ENCODE results near the gene DDX6. TPM values are rescaled to one million over a fixed set of nuclear protein-coding genes. Genes with fewer than 3 reads are reported as not detected.
"Not testable (repeated sequence)": the region's sequence is repeated elsewhere in the genome, so short reads cannot be mapped to it uniquely, and the experiment has no call there.

DDX6 gene
- total RNA-seq, 2 donors from 2014 or later = 71.9 to 124 TPM

DNA sequence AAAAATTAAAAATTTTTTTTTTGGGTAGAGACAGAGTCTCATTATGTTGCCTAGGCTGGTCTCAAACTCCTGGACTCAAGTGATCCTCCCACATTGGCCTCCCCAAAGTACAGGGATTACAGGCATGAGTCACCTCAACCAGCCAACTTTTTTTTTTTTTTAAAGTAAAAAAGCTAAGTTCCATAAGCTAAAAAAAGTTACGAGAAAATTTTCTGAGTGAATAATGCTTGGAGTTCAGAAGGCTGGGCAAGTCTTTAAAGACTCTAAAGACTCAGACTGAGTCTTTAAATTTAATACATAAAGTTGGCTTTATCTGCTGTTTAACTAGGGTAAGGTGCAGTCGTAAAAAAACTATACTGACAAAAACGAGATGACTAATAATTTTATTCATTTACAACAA is 5.6 kb downstream of the DDX6 start:
- Histone ChIP-seq H3K27ac (peak overlapping the region in 1 of 2 donors; percentile 10), H3K9me3 (no peaks in the 10 kb centered on the region), H3K27me3 (no peaks in the 10 kb centered on the region), H3K36me3 (peaks cover 37% of the 10 kb centered on the region), H3K4me1 (peaks cover 0 to 61% of the 10 kb centered on the region in 2 donors), H3K4me3 (no peak overlapping the region)
- TF ChIP-seq, protein P1, sequence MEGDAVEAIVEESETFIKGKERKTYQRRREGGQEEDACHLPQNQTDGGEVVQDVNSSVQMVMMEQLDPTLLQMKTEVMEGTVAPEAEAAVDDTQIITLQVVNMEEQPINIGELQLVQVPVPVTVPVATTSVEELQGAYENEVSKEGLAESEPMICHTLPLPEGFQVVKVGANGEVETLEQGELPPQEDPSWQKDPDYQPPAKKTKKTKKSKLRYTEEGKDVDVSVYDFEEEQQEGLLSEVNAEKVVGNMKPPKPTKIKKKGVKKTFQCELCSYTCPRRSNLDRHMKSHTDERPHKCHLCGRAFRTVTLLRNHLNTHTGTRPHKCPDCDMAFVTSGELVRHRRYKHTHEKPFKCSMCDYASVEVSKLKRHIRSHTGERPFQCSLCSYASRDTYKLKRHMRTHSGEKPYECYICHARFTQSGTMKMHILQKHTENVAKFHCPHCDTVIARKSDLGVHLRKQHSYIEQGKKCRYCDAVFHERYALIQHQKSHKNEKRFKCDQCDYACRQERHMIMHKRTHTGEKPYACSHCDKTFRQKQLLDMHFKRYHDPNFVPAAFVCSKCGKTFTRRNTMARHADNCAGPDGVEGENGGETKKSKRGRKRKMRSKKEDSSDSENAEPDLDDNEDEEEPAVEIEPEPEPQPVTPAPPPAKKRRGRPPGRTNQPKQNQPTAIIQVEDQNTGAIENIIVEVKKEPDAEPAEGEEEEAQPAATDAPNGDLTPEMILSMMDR (IDR thresholded peaks at IDR 0.05) = no peak
- no peak for DNase-seq (ENCODE audit: low spot score)

DNA sequence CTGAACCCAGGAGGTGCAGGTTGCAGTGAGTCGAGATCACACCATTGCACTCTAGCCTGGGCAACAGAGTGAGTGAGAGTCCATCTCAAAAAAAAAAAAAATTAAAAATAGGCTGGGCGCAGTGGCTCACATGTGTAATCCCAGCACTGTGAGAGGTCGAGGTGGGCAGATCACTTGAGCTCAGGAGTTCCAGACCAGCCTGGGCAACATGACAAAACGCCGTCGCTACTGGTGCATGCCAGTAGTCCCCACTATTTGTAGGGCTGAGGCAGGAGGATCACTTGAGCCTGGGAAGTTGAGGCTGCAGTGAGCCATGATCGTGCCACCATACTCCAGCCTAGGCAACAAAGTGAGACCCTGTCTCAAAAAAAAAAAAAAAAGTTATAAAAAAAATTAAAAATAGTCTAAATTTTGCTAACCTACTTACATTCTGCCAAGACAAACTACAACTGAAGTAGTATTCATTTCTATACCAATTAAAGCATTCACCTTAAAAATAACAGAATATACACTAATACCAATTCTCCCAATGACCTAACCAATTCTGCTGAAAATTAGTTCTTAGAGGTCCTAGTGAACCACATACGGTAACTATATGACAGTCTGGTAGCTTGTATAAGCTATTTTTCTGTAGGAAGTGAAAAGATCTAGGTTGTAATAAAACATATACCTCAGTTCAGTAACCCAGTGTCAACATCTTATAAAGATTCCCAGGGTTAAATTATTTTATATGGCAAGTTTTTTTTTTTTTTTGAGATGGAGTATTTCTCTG is 7.1 kb downstream of the DDX6 start:
- no peak for DNase-seq (ENCODE audit: low spot score)
- no peaks in the 10 kb centered on the region for H3K9me3 ChIP-seq
- TF ChIP-seq, protein P1 (IDR thresholded peaks at IDR 0.05) = no peak
- H3K36me3 ChIP-seq = peaks cover 52% of the 10 kb centered on the region
- H3K27me3 ChIP-seq = no peaks in the 10 kb centered on the region
- peak overlapping the region in 1 of 2 donors; percentile 17 for H3K27ac ChIP-seq
- peaks cover 0 to 56% of the 10 kb centered on the region in 2 donors for H3K4me1 ChIP-seq
- no peak overlapping the region for H3K4me3 ChIP-seq

DNA sequence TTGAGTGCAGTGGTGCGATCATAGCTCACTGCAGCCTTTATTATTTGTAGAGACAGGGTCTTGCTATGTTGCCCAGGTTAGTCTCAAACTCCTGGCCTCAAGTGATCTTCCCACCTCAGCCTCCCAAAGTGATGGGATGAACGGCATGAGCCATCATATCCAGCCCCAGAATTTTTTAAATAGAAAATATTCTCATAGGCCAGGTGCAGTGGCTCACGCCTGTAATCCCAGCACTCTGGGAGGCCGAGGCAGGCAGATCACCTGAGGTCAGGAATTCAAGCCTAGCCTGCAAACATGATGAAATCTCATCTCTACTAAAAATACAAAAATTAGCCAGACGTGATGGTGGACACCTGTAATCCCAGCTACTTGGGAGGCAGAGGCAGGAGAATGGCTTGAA is 7.6 kb downstream of the DDX6 start:
- H3K9me3 ChIP-seq; H3K27me3 ChIP-seq; H3K4me3 ChIP-seq; DNase-seq (ENCODE audit: low spot score): not testable (repeated sequence)
- peaks cover 57% of the 10 kb centered on the region for H3K36me3 ChIP-seq
- H3K27ac ChIP-seq = peak overlapping the region in 1 of 2 donors; percentile 17
- peaks cover 0 to 50% of the 10 kb centered on the region in 2 donors for H3K4me1 ChIP-seq

DNA sequence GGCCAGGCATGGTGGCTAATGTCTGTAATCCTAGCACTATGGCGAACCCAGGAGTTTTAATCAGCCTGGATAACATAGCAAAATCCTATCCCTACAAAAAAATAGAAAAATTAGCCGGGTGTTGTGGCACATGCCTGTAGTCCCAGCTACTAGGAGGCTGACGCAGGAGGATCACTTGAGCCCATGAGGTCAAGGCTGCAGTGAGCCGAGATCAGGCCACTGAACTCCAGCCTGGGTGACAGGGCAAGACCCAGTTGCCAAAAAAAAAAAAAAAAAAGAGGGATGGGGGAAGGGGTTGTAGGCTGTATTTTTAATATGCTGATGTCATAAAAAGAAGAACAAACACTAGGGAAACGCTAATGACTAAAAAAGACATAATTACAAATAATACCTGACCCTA is 12.1 kb downstream of the DDX6 start:
- H3K4me3 ChIP-seq = no peak overlapping the region
- H3K4me1 ChIP-seq = peaks cover 0 to 36% of the 10 kb centered on the region in 2 donors
- H3K36me3 ChIP-seq = peaks cover 86% of the 10 kb centered on the region

DNA sequence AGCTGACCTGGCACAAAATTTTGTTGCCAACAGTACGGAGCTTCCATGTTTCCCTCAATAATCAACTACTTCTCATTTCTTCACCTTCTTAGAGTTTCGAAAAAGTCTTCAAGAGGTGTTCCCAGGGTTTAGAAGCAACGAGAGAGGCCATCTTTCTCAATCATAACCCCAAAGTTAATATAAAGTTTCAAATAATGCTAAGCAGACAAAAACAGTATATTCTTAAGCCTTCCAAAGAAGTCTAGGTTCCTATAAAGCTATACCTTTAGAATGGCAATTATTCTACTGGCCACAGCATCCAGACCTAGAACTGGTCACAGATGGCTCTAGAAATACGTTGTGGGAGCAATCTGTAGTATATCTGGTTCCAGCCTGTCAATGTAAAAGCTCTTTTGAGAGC is 16.9 kb downstream of the DDX6 start:
- no peak for DNase-seq (ENCODE audit: low spot score)
- H3K36me3 ChIP-seq = peaks cover 49% of the 10 kb centered on the region
- TF ChIP-seq, protein P1 (IDR thresholded peaks at IDR 0.05) = no peak
- no peak overlapping the region for H3K27ac ChIP-seq
- no peaks in the 10 kb centered on the region for H3K27me3 ChIP-seq
- H3K4me3 ChIP-seq = no peak overlapping the region
- H3K9me3 ChIP-seq = no peaks in the 10 kb centered on the region
- H3K4me1 ChIP-seq = peaks cover 0 to 63% of the 10 kb centered on the region in 2 donors

More for the DNA sequence above, 12.1 kb downstream of the DDX6 start:
- Histone ChIP-seq H3K27ac (peak overlapping the region in 1 of 2 donors; percentile 7), H3K9me3 (no peaks in the 10 kb centered on the region), H3K27me3 (no peaks in the 10 kb centered on the region)
- TF ChIP-seq, protein P1 (IDR thresholded peaks at IDR 0.05) = no peak
- no peak for DNase-seq (ENCODE audit: low spot score)

DNA sequence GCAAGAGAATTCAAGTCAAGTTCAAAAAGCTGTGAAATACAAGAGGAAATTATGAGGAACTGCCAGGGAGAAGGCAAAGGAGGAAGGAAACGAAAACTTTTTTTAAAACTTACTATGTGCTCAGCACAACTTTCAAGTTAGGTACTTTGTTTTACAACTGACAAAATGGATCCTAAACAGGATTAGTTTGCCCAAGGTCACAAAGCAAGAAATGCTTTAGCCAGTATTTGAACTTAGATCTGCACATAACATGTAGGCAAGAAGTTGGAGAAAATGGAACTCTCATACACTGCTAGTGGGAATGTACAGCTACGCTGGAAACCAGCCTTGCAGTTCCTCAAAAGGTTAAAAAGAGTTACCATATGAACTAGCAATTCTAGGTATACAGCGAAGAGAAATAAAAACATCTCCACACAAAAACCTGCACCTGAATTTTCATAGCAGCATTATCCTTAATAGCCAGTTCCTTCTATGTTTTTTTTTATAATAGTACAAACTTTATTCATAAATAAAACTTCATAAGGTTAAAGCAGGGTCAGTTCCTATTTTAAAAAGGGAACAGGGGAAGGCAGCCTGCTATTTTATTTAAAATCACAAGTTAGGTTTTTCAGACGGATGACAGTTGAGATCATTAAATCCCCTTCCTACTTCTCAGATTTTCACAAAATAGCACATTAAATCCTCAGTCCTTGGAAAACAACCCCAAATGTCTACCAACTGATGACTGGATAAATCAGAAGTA is 19.2 kb downstream of the DDX6 start:
- Histone ChIP-seq H3K4me3 (no peak overlapping the region), H3K9me3 (no peaks in the 10 kb centered on the region), H3K36me3 (peaks cover 38% of the 10 kb centered on the region), H3K4me1 (peaks cover 0 to 77% of the 10 kb centered on the region in 2 donors), H3K27me3 (no peaks in the 10 kb centered on the region), H3K27ac (peak overlapping the region; percentile 8 to 23)
- TF ChIP-seq, protein P1 (IDR thresholded peaks at IDR 0.05) = no peak
- no peak for DNase-seq (ENCODE audit: low spot score)

Data from right atrium auricular region (tissue), 2 donors.